GM18498 (cell line): ENCODE measurements around the gene SFI1.
"Not testable (repeated sequence)": the region's sequence is repeated elsewhere in the genome, so short reads cannot be mapped to it uniquely, and the experiment has no call there.

Experiments used
- ATAC-seq: cut with Tn5 transposase; IDR thresholded peaks from one replicate; pipeline ENCODE4 v1.9.1; 2021; ENCODE audit warnings: mild to moderate bottlenecking, moderate library complexity; ENCODE audit not compliant: unreplicated experiment

Gene SFI1

GRCh38 chr22:31540966-31541365, 44.6 kb downstream of the SFI1 start:
- no peak for ATAC-seq

- no peak for ATAC-seq
Measured at GRCh38 chr22:31544481-31545480, 48.4 kb downstream of the SFI1 start.

GRCh38 chr22:31550871-31551370, 54.6 kb downstream of the SFI1 start:
- ATAC-seq, result no peak

GRCh38 chr22:31556627-31557203, 60.4 kb downstream of the SFI1 start:
- no peak for ATAC-seq

GRCh38 chr22:31558546-31558945, 62.2 kb downstream of the SFI1 start:
- ATAC-seq, result not testable (repeated sequence)

GRCh38 chr22:31561238-31561887, 65.0 kb downstream of the SFI1 start:
- no peak for ATAC-seq

GRCh38 chr22:31561970-31562369, 65.6 kb downstream of the SFI1 start:
- no peak for ATAC-seq

GRCh38 chr22:31566484-31566883, 70.1 kb downstream of the SFI1 start:
- ATAC-seq, result no peak

- ATAC-seq, result no peak
Measured at GRCh38 chr22:31567196-31567595, 70.9 kb downstream of the SFI1 start.

- ATAC-seq, result no peak
Measured at GRCh38 chr22:31567702-31568101, 71.4 kb downstream of the SFI1 start.

- no peak for ATAC-seq
Measured at GRCh38 chr22:31569126-31569525, 72.8 kb downstream of the SFI1 start.

GRCh38 chr22:31572939-31573338, 76.6 kb downstream of the SFI1 start:
- no peak for ATAC-seq

- ATAC-seq, result no peak
Measured at GRCh38 chr22:31574055-31574670, 77.8 kb downstream of the SFI1 start.

GRCh38 chr22:31575190-31575589, 78.9 kb downstream of the SFI1 start:
- ATAC-seq, result no peak

GRCh38 chr22:31577711-31578110, 81.4 kb downstream of the SFI1 start:
- ATAC-seq, result no peak

- ATAC-seq, result no peak
Measured at GRCh38 chr22:31578171-31578570, 81.8 kb downstream of the SFI1 start.

GRCh38 chr22:31579835-31580242, 83.5 kb downstream of the SFI1 start:
- no peak for ATAC-seq

- ATAC-seq, result no peak
Measured at GRCh38 chr22:31583861-31584485, 87.6 kb downstream of the SFI1 start.

GRCh38 chr22:31584804-31585160, 88.4 kb downstream of the SFI1 start:
- ATAC-seq, result no peak

GRCh38 chr22:31585161-31585859, 89.0 kb downstream of the SFI1 start:
- no peak for ATAC-seq
